ENCODE data around the gene ZSWIM4.

DNA sequence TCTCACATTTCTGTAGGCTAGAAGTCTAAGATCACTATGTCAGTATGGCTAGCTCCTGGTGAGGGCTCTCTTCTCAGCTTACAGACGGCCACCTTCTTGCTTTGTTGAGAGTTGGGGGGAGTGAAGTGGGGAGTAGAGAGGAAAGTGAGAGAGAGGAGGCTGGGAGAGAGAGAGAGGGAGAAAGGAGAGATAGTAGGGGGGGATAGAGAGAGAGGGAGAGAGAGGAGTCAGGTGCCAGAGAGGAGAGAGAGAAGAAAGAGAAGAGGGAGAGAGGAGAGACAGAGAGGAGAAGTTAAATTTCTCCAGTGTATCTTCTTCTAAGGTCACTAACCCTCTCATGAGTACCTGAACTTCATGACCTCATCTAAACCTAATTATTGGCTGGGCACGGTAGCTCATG is 28.7 kb downstream of the ZSWIM4 start:
- TF ChIP-seq CTCF (IDR thresholded peaks at IDR 0.05): no peak
- TF ChIP-seq POLR2A (IDR thresholded peaks at IDR 0.05): no peak
- TF ChIP-seq EP300 (IDR thresholded peaks at IDR 0.05): no peak
- no peak for TF ChIP-seq POLR2AphosphoS5 (IDR thresholded peaks at IDR 0.05)

Data from upper lobe of left lung (tissue), 4 donors.